ENCODE data around the gene LCK. TPM values are rescaled to one million over a fixed set of nuclear protein-coding genes. Genes with fewer than 3 reads are reported as not detected.
"Not testable (repeated sequence)": the region's sequence is repeated elsewhere in the genome, so short reads cannot be mapped to it uniquely, and the experiment has no call there.

LCK gene
- total RNA-seq, 4 donors from 2014 or later: 1.1 to 6.9 (median 2.0) TPM

GRCh38 chr1:32285658-32286057, 34.6 kb downstream of the LCK start:
- TF ChIP-seq EP300 (IDR thresholded peaks at IDR 0.05) (no peak), CTCF (IDR thresholded peaks at IDR 0.05) (no peak), POLR2A (IDR thresholded peaks at IDR 0.05) (no peak)
- H3K36me3 ChIP-seq: no peaks in the 10 kb centered on the region
- 88 to 94% methylated on average over 3 of the region's 3 CpGs for WGBS, 2 donors

GRCh38 chr1:32286763-32287162, 35.7 kb downstream of the LCK start:
- H3K9me3 ChIP-seq: no peaks in the 10 kb centered on the region
- no peak for TF ChIP-seq CTCF (IDR thresholded peaks at IDR 0.05)
- TF ChIP-seq EP300 (IDR thresholded peaks at IDR 0.05): no peak
- TF ChIP-seq POLR2A (IDR thresholded peaks at IDR 0.05): no peak
- no peak for DNase-seq (ENCODE audit: low spot score in 2 of 2)
- 85 to 89% methylated on average over 4 of the region's 4 CpGs for WGBS, 2 donors
- H3K27ac ChIP-seq: no peak overlapping the region
- H3K27me3 ChIP-seq: no peaks in the 10 kb centered on the region
- no peak overlapping the region for H3K4me3 ChIP-seq
- peaks cover 0 to 4% (median 0%) of the 10 kb centered on the region in 4 donors for H3K4me1 ChIP-seq
- no peaks in the 10 kb centered on the region for H3K36me3 ChIP-seq

More at GRCh38 chr1:32285658-32286057, 34.6 kb downstream of the LCK start:
- no peak overlapping the region for H3K4me3 ChIP-seq
- H3K4me1 ChIP-seq: no peaks in the 10 kb centered on the region
- no peaks in the 10 kb centered on the region for H3K9me3 ChIP-seq
- no peak overlapping the region for H3K27ac ChIP-seq
- no peaks in the 10 kb centered on the region for H3K27me3 ChIP-seq
- DNase-seq (ENCODE audit: low spot score in 2 of 2): no peak

GRCh38 chr1:32289256-32289655, 38.2 kb downstream of the LCK start:
- Histone ChIP-seq H3K36me3 (no peaks in the 10 kb centered on the region), H3K4me3 (no peak overlapping the region), H3K4me1 (peaks cover 0 to 11% (median 4%) of the 10 kb centered on the region in 4 donors), H3K27ac (no peak overlapping the region), H3K27me3 (no peaks in the 10 kb centered on the region), H3K9me3 (no peaks in the 10 kb centered on the region)
- no peak for DNase-seq (ENCODE audit: low spot score in 2 of 2)
- no peak for TF ChIP-seq CTCF (IDR thresholded peaks at IDR 0.05)
- no peak for TF ChIP-seq EP300 (IDR thresholded peaks at IDR 0.05)
- WGBS, 2 donors: 95% methylated on average over 7 of the region's 7 CpGs

- H3K9me3 ChIP-seq: no peaks in the 10 kb centered on the region
- H3K36me3 ChIP-seq: no peaks in the 10 kb centered on the region
- peaks cover 0 to 11% (median 4%) of the 10 kb centered on the region in 4 donors for H3K4me1 ChIP-seq
- WGBS, 2 donors: 62 to 64% methylated on average over 10 of the region's 10 CpGs
- H3K27ac ChIP-seq: peak overlapping the region; percentile 69 to 87 (median 84)
- H3K4me3 ChIP-seq: peak overlapping the region; percentile 68 to 93 (median 82)
- no peak for DNase-seq (ENCODE audit: low spot score in 2 of 2)
- TF ChIP-seq EP300 (IDR thresholded peaks at IDR 0.05) (no peak), CTCF (IDR thresholded peaks at IDR 0.05) (no peak)
- no peaks in the 10 kb centered on the region for H3K27me3 ChIP-seq
These were observed 40.2 kb downstream of the LCK start for GRCh38 chr1:32291145-32291707.

- Histone ChIP-seq H3K27ac (peak within 1 kb of the TSS; percentile 69 to 87 (median 84)), H3K9me3 (no peaks in the 10 kb centered on the region), H3K36me3 (no peaks in the 10 kb centered on the region), H3K27me3 (no peaks in the 10 kb centered on the region), H3K4me1 (peaks cover 0 to 11% (median 4%) of the 10 kb centered on the region in 4 donors), H3K4me3 (peak within 1 kb of the TSS; percentile 68 to 93 (median 82))
- TF ChIP-seq EP300 (IDR thresholded peaks at IDR 0.05) (peak in 1 of 2 donors; percentile 73), POLR2A (IDR thresholded peaks at IDR 0.05) (peak in 1 of 2 donors; percentile 43), CTCF (IDR thresholded peaks at IDR 0.05) (peak in 1 of 5 experiments; percentile 19)
- DNase-seq (ENCODE audit: low spot score in 2 of 2): peak; percentile 82 to 86
- 1% methylated on average over 38 to 64 of the region's 67 CpGs for WGBS, 2 donors
These were observed 40.9 kb downstream of the LCK start, which contains the start of gene HDAC1 for GRCh38 chr1:32291708-32292538. HDAC1 (plus strand) TSS chr1:32292083; CDS start chr1:32292170, 87 bp downstream.

- H3K4me3 ChIP-seq; H3K9me3 ChIP-seq; H3K27ac ChIP-seq; DNase-seq (ENCODE audit: low spot score in 2 of 2); H3K27me3 ChIP-seq; H3K4me1 ChIP-seq: not testable (repeated sequence)
- peaks cover 0 to 14% (median 11%) of the 10 kb centered on the region in 3 donors for H3K36me3 ChIP-seq
- 94 to 96% methylated on average over 16 of the region's 16 CpGs for WGBS, 2 donors
These were observed 47.1 kb downstream of the LCK start for GRCh38 chr1:32298211-32298610.
